Measurements from ENCODE around the gene LRRC4C. TPM values are rescaled to one million over a fixed set of nuclear protein-coding genes. Genes with fewer than 3 reads are reported as not detected.

The LRRC4C gene
- total RNA-seq, 6 donors from 2014 or later, result 0.37 to 1.2 (median 1.0) TPM; not detected in 2

DNA sequence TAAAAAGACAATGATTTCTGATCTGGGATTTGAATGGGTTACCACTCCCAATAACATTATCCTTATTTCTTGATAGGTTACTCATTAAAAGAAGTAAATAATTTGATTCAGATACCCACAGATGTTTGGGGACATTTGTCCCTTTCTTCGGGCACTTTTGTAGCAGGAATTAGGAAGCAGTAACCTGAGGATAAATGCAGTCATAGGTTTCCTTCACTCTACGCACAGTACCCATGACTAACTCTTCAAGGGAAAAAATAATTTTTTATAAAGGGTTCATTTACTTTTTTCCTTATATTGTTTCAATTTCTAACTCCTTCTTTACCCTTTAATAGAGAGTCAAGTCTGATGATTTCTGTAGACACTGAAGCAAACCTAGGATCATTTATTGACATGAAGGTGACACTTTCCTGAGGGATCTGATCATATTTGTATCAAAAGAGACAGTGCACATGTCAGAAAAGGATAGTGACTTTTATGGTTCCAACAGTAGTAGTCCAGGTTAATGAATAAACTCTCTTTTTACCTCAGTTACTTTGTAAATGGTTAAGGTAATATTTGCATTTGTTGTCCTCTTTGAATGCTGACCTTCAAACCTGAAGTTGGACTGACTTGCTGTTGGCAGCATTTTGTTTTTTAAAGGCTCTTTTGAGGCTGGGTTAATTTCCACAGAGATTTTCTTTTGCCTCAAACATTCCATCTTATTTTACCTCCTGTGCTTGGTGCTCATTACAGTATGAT is 1072.0 kb downstream of the LRRC4C start:
- DNase-seq (no peak), ATAC-seq (ENCODE audit: low FRiP score in 2 of 2) (no peak)
- Histone ChIP-seq H3K4me3 (no peak overlapping the region), H3K9me3 (no peaks in the 10 kb centered on the region), H3K4me1 (no peaks in the 10 kb centered on the region), H3K27me3 (no peaks in the 10 kb centered on the region), H3K27ac (no peak overlapping the region), H3K36me3 (no peaks in the 10 kb centered on the region)
- TF ChIP-seq POLR2A (IDR thresholded peaks at IDR 0.05) (no peak), EP300 (IDR thresholded peaks at IDR 0.05) (no peak), POLR2AphosphoS5 (IDR thresholded peaks at IDR 0.05) (no peak)
- TF ChIP-seq, protein P1, sequence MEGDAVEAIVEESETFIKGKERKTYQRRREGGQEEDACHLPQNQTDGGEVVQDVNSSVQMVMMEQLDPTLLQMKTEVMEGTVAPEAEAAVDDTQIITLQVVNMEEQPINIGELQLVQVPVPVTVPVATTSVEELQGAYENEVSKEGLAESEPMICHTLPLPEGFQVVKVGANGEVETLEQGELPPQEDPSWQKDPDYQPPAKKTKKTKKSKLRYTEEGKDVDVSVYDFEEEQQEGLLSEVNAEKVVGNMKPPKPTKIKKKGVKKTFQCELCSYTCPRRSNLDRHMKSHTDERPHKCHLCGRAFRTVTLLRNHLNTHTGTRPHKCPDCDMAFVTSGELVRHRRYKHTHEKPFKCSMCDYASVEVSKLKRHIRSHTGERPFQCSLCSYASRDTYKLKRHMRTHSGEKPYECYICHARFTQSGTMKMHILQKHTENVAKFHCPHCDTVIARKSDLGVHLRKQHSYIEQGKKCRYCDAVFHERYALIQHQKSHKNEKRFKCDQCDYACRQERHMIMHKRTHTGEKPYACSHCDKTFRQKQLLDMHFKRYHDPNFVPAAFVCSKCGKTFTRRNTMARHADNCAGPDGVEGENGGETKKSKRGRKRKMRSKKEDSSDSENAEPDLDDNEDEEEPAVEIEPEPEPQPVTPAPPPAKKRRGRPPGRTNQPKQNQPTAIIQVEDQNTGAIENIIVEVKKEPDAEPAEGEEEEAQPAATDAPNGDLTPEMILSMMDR (IDR thresholded peaks at IDR 0.05), result no peak
- WGBS, 2 donors, result 84 to 91% methylated on average over 2 of the region's 2 CpGs

DNA sequence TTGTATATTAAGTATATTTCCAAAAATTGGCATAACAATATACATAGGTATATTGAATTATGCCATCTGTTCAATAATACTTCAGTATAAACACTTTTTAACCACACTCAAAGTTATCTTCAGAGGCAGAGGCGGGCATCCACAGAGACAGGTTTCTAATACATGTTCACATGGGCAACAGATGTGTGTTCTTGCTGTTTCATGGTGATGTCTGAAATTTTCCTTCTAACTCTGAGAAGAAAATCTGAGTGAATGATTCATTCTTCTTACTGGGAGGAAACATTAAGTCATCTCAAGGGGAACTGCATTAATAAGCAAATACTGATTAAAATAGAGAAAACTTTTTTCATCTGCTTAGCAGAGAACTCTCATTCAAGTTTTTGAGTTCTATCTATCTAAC is 1074.5 kb downstream of the LRRC4C start:
- TF ChIP-seq EP300 (IDR thresholded peaks at IDR 0.05) (no peak), POLR2AphosphoS5 (IDR thresholded peaks at IDR 0.05) (no peak), POLR2A (IDR thresholded peaks at IDR 0.05) (no peak)
- TF ChIP-seq, protein P1 (IDR thresholded peaks at IDR 0.05), result no peak
- no peak for ATAC-seq (ENCODE audit: low FRiP score in 2 of 2)
- Histone ChIP-seq H3K27me3 (no peaks in the 10 kb centered on the region), H3K36me3 (no peaks in the 10 kb centered on the region), H3K9me3 (no peaks in the 10 kb centered on the region), H3K4me1 (no peaks in the 10 kb centered on the region), H3K27ac (no peak overlapping the region), H3K4me3 (no peak overlapping the region)
- no peak for DNase-seq
- WGBS, 2 donors, result 81 to 100% methylated on average over 1 of the region's 1 CpG

DNA sequence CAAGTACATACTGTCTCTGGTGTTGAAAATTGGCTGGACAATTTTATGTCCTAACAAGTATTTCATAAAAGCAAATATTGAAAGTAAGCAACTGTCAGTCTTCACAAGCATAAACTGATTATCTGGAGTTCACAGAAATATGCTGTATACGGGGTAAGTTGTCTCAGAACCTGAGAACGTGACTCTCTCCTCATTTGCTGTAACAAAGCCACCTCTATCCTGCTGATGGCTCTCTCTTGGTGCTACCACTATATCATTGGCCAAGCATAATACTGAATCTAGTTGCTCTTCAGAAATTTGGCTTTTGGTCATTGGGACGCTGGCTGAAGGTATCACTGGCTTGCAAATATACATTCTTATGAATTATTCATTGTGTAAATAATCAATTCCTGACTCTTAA is 1078.0 kb downstream of the LRRC4C start:
- Histone ChIP-seq H3K27me3 (no peaks in the 10 kb centered on the region), H3K9me3 (no peaks in the 10 kb centered on the region), H3K36me3 (no peaks in the 10 kb centered on the region), H3K27ac (no peak overlapping the region), H3K4me3 (no peak overlapping the region), H3K4me1 (no peaks in the 10 kb centered on the region)
- no peak for TF ChIP-seq POLR2A (IDR thresholded peaks at IDR 0.05)
- TF ChIP-seq POLR2AphosphoS5 (IDR thresholded peaks at IDR 0.05), result no peak
- no peak for TF ChIP-seq EP300 (IDR thresholded peaks at IDR 0.05)
- TF ChIP-seq, protein P1 (IDR thresholded peaks at IDR 0.05), result no peak
- DNase-seq (no peak), ATAC-seq (ENCODE audit: low FRiP score in 2 of 2) (no peak)
- 89 to 91% methylated on average over 3 of the region's 3 CpGs for WGBS, 2 donors

DNA sequence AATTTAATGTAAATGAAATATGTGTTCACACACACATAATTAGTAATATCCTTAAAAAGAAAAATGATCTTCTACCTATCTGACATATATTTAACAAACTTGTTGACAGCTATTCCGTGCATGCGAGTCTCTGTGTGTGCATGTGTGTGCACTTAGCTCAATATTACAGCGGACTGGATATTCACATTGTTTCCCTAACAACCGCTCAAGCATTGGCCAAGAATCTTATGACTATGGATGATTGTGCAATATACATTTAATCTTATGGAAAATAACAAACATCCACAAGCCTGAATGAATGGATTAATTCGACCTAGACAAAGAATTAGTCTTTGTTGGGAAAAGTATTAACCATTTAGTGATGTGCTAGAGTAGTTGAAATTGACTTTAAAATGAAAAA is 1078.6 kb downstream of the LRRC4C start:
- H3K4me3 ChIP-seq, result no peak overlapping the region

More for the DNA sequence above, 1078.6 kb downstream of the LRRC4C start:
- DNase-seq (no peak), ATAC-seq (ENCODE audit: low FRiP score in 2 of 2) (no peak)
- no peak for TF ChIP-seq POLR2AphosphoS5 (IDR thresholded peaks at IDR 0.05)
- no peak for TF ChIP-seq POLR2A (IDR thresholded peaks at IDR 0.05)
- TF ChIP-seq EP300 (IDR thresholded peaks at IDR 0.05), result no peak
- TF ChIP-seq, protein P1 (IDR thresholded peaks at IDR 0.05), result no peak
- WGBS, 2 donors, result 79 to 83% methylated on average over 5 of the region's 5 CpGs
- Histone ChIP-seq H3K27me3 (no peaks in the 10 kb centered on the region), H3K36me3 (no peaks in the 10 kb centered on the region), H3K9me3 (no peaks in the 10 kb centered on the region), H3K4me1 (no peaks in the 10 kb centered on the region), H3K27ac (no peak overlapping the region)
